HFFc6 (cell line): Measurements from ENCODE around the gene NAV2. TPM values are rescaled to one million over a fixed set of nuclear protein-coding genes. Genes with fewer than 3 reads are reported as not detected.

ENCODE experiments used
- DNase-seq: peaks from one replicate; pipeline ENCODE4 v3.0.0-alpha.2; 2018
- H3K27ac Mint-ChIP-seq: 2 replicates; pipeline ENCODE4 v1.8.0; 2020; ENCODE audit warnings: mild to moderate bottlenecking, mixed read lengths
- H3K27me3 Mint-ChIP-seq: 2 replicates; pipeline ENCODE4 v1.8.0; 2021; ENCODE audit warnings: mild to moderate bottlenecking, moderate library complexity, mixed read lengths; ENCODE audit not compliant: insufficient read depth
- H3K36me3 Mint-ChIP-seq: 2 replicates; pipeline ENCODE4 v1.8.0; 2021; ENCODE audit warnings: low read depth, mixed read lengths
- H3K4me1 Mint-ChIP-seq: 2 replicates; pipeline ENCODE4 v1.8.0; 2020; ENCODE audit warnings: low read depth, mixed read lengths
- H3K4me3 Mint-ChIP-seq: 2 replicates; pipeline ENCODE4 v1.8.0; 2020; ENCODE audit warnings: mild to moderate bottlenecking, moderate library complexity, mixed read lengths
- H3K9me3 Mint-ChIP-seq: 2 replicates; pipeline ENCODE4 v1.8.0; 2020; ENCODE audit warnings: mild to moderate bottlenecking, mixed read lengths
- CTCF ChIP-seq: fragments of 200-600 bp; sonication (generic); IDR thresholded peaks from 2 replicates; pipeline ENCODE4 v1.5.0; 2021; ENCODE audit warnings: antibody characterized with exemption, mild to moderate bottlenecking
- total RNA-seq, 6 experiments: library from RNA; stranded (reverse); fragmentation: NEBNext Ultra II Directional; extraction: Animal tissue kit (Norgen Biotek cat#: 25700); gene quantifications; 2 replicates in 1 of 6; 3 replicates in 5 of 6; pipeline ENCODE4 v1.2.3, GENCODE V29; 2021

Gene NAV2
- total RNA-seq, 6 experiments from 2014 or later: 12.4 to 34.9 (median 31.8) TPM

DNA sequence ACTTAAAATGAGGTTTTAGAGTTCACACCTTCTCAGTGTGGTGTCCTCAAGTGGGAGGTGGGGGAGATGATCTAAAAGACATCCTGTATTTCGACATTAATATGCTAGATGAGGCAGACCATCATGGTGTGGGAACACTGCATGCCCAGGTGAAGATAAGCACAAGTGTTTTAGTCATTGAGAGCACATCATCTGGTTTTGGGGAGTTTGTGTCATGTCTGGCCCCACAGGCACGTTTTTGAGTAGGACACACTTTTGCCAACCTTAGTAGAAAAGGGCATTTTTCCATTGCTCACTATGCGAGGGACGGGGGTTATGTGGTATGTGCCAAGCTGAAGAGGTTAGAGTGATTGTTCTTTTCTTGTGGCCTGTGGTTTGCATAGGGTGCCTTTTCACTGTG is 258.3 kb downstream of the NAV2 start:
- Mint-ChIP-seq H3K27me3 (no peaks in the 10 kb centered on the region; the same call in 1 of the 2 replicates), H3K9me3 (no peaks in the 10 kb centered on the region), H3K36me3 (peaks cover 8% of the 10 kb centered on the region; the same call in 1 of the 2 replicates), H3K4me3 (no peak overlapping the region), H3K27ac (no peak overlapping the region), H3K4me1 (no peaks in the 10 kb centered on the region)
- DNase-seq: no peak
- no peak for TF ChIP-seq CTCF

DNA sequence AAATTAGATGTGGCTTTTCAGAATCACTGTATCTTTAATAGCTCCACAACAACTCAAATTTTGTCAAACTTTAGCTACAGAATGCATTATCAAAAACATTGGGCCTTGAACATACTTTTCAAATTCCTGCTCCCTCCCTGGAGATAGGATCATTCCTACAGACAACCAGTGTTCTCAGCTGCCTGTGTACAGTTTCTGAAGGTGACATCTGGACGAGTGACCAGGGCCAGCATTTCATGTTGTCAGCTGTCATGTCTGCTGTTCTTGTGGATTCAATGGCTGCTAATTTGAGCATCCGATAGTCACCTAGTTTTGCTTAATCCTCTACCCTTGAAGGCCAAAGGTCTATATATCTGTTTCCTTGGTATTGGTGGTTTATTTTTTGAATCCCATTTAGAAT is 259.5 kb downstream of the NAV2 start:
- TF ChIP-seq CTCF: no peak
- no peaks in the 10 kb centered on the region for H3K9me3 Mint-ChIP-seq
- H3K27ac Mint-ChIP-seq: no peak overlapping the region
- H3K4me3 Mint-ChIP-seq: no peak overlapping the region
- H3K4me1 Mint-ChIP-seq: no peaks in the 10 kb centered on the region
- no peak for DNase-seq
- H3K36me3 Mint-ChIP-seq: peaks cover 14% of the 10 kb centered on the region; the same call in 1 of the 2 replicates
- H3K27me3 Mint-ChIP-seq: peaks cover under 1% of the 10 kb centered on the region

- Mint-ChIP-seq H3K36me3 (peaks cover 14% of the 10 kb centered on the region; the same call in 1 of the 2 replicates), H3K4me3 (no peak overlapping the region), H3K9me3 (no peaks in the 10 kb centered on the region), H3K4me1 (no peaks in the 10 kb centered on the region), H3K27ac (no peak overlapping the region), H3K27me3 (peaks cover 2% of the 10 kb centered on the region)
- no peak for DNase-seq
- no peak for TF ChIP-seq CTCF
Measured at GRCh38 chr11:19972651-19973050, 260.0 kb downstream of the NAV2 start.

GRCh38 chr11:19973136-19973635 is 260.5 kb downstream of the NAV2 start:
- H3K36me3 Mint-ChIP-seq: peaks cover 14% of the 10 kb centered on the region; the same call in 1 of the 2 replicates
- no peak overlapping the region for H3K27ac Mint-ChIP-seq
- H3K27me3 Mint-ChIP-seq: peaks cover 2% of the 10 kb centered on the region
- DNase-seq: no peak
- H3K4me1 Mint-ChIP-seq: peaks cover 3% of the 10 kb centered on the region
- no peak for TF ChIP-seq CTCF
- no peaks in the 10 kb centered on the region for H3K9me3 Mint-ChIP-seq
- H3K4me3 Mint-ChIP-seq: no peak overlapping the region

GRCh38 chr11:19974886-19975285 is 262.2 kb downstream of the NAV2 start:
- H3K36me3 Mint-ChIP-seq: peaks cover 23% of the 10 kb centered on the region; the same call in 1 of the 2 replicates
- TF ChIP-seq CTCF: no peak
- H3K27ac Mint-ChIP-seq: no peak overlapping the region
- H3K4me3 Mint-ChIP-seq: no peak overlapping the region
- peaks cover 2% of the 10 kb centered on the region for H3K27me3 Mint-ChIP-seq
- no peaks in the 10 kb centered on the region for H3K9me3 Mint-ChIP-seq
- H3K4me1 Mint-ChIP-seq: peaks cover 20% of the 10 kb centered on the region
- no peak for DNase-seq
